Transverse colon (tissue), 4 donors: ENCODE results near the gene DCAF17. TPM values are rescaled to one million over a fixed set of nuclear protein-coding genes. Genes with fewer than 3 reads are reported as not detected.

Source experiments
- DNase-seq: peaks from one replicate; pipeline ENCODE4 v3.0.0-alpha.2; 2019
- H3K27ac ChIP-seq, 4 donors: fragments of 200-600 bp; sonication (generic); 2 replicates each; pipeline ENCODE4 v1.5.1; 2016 to 2018; ENCODE audit warnings: inconsistent platforms in 4 of 4
- H3K27me3 ChIP-seq: fragments of 200-600 bp; sonication (generic); 2 replicates; pipeline ENCODE4 v1.5.1; 2017; ENCODE audit warnings: inconsistent platforms
- H3K36me3 ChIP-seq, 4 donors: fragments of 200-600 bp; sonication (generic); 2 replicates each; pipeline ENCODE4 v1.5.1; 2017 to 2019; ENCODE audit warnings: inconsistent platforms in 4 of 4
- H3K4me1 ChIP-seq, 4 donors: fragments of 200-600 bp; sonication (generic); 2 replicates each; pipeline ENCODE4 v1.5.1; 2017 to 2020; ENCODE audit warnings: inconsistent platforms in 4 of 4
- H3K4me3 ChIP-seq, 4 donors: fragments of 200-600 bp; sonication (generic); 1 replicate in 1 of 4; 2 replicates in 3 of 4; pipeline versions ENCODE4 v1.5.1 to v1.6.1; 2017 to 2019; ENCODE audit warnings: inconsistent platforms in 4 of 4
- H3K9me3 ChIP-seq, 2 donors: fragments of 200-600 bp; sonication (generic); 2 replicates each; pipeline ENCODE4 v1.5.1; 2017 to 2019; ENCODE audit warnings: inconsistent platforms in 2 of 2
- EP300 ChIP-seq: sonication (generic); formaldehyde crosslinking; IDR thresholded peaks from one replicate; pipeline ENCODE4 v1.6.1; 2017; ENCODE audit warnings: antibody characterized with exemption, low read depth
- POLR2A ChIP-seq: fragments of 450-650 bp; IDR thresholded peaks from one replicate; pipeline ENCODE4 v1.6.1; 2016; ENCODE audit warnings: antibody characterized with exemption, mild to moderate bottlenecking, moderate library complexity
- POLR2AphosphoS5 ChIP-seq, 3 donors: sonication (generic); formaldehyde crosslinking; IDR thresholded peaks; one replicate each; pipeline ENCODE4 v1.6.1; 2016; ENCODE audit warnings: antibody characterized with exemption in 3 of 3
- WGBS, 2 donors: methylation state at CpG; one replicate each; pipeline ENCODE4 v1.1.5; 2018; ENCODE audit warnings: low coverage in 1 of 2; 5-methylcytosine and 5-hydroxymethylcytosine counted together
- in situ Hi-C, 4 donors: fragments of 200-750 bp; cut with MboI; loops; one replicate each; pipeline versions ENCODE4 v1.15.0 to v1.15.1; 2017; ENCODE audit warnings: low sequenced_read_pairs in 3 of 4, low pct_ligation_motif_present in 1 of 4, low pct_unique_long_range_greater_than_20kb in 1 of 4
- intact Hi-C: fragments of 100-400 bp; cut with DNase I; formaldehyde crosslinking; loops from one replicate; pipeline ENCODE4 v1.15.1; 2023; ENCODE audit warnings: low total_unique reads
- total RNA-seq, 4 donors: library from RNA; depleted of rRNA; stranded (reverse); fragments of >200 nt; gene quantifications; one replicate each; pipeline ENCODE4 v1.1.0, GENCODE V29; 2016
- TF ChIP-seq, protein P1 (sequence below), 5 experiments: fragments of 200-600 bp in 3 of 5; fragments of 450-650 bp in 2 of 5; sonication (generic) in 3 of 5; IDR thresholded peaks; 1 replicate in 2 of 5; 2 replicates in 3 of 5; pipeline ENCODE4 v1.5.1; 2016 to 2017; ENCODE audit warnings: antibody characterized with exemption in 5 of 5, inconsistent platforms in 3 of 5, mild to moderate bottlenecking in 2 of 5, moderate library complexity in 1 of 5

Gene DCAF17
- total RNA-seq, 4 donors from 2014 or later: 6.2 to 24.7 (median 19.2) TPM

DNA sequence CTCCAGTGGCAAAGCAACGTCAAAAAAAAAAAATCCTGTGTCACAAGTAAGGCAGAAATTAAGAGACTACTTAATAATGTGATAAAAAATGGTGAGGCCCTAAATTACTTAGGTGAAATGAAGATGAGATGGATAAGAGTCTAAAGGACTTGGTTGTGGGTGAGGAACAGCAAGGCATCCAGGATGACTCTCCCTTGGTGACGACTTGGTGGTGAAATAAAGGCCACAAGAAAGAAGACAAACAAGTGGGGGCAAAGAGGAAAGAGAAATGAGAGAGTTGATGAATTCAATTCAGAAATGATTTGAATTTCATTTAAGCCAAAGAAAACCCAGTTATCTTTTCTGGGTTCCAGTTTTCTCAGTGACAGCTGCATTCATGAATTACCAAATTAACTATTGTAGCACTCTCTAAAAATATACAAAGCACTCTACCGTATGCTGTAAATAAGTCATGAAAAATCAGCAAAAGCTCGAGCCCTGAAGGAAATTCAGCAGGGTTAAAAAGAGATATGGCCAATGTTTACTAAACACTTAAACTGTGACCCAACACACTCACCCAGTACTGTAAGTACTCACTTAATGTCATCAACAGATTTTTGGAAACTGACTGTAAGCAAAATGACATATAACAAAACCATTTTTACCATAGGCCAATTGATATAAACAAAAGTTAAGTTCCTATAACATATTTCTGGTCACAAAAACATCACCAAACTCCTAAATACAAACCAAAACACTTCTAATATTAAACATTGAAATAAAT, 1.6 kb upstream of the DCAF17 start:
- H3K4me1 ChIP-seq: peaks cover 7 to 25% (median 13%) of the 10 kb centered on the region in 4 donors
- WGBS, 2 donors: 43 to 47% methylated on average over 4 of the region's 4 CpGs
- peak overlapping the region in 1 of 4 donors; percentile 61 for H3K4me3 ChIP-seq
- no peaks in the 10 kb centered on the region for H3K27me3 ChIP-seq
- H3K9me3 ChIP-seq: no peaks in the 10 kb centered on the region
- H3K36me3 ChIP-seq: peaks cover 0 to 6% (median 0%) of the 10 kb centered on the region in 4 donors
- no peak for DNase-seq
- intact Hi-C loops (loop anchor here (10.0 kb wide), 2 partner anchors 92 to 278 kb away; partner anchors contain the start of gene CYBRD1), in situ Hi-C loops (no loop called here)
- peak overlapping the region; percentile 96 to 99 (median 98) for H3K27ac ChIP-seq
- TF ChIP-seq POLR2AphosphoS5 (IDR thresholded peaks at IDR 0.05): no peak
- TF ChIP-seq, protein P1, sequence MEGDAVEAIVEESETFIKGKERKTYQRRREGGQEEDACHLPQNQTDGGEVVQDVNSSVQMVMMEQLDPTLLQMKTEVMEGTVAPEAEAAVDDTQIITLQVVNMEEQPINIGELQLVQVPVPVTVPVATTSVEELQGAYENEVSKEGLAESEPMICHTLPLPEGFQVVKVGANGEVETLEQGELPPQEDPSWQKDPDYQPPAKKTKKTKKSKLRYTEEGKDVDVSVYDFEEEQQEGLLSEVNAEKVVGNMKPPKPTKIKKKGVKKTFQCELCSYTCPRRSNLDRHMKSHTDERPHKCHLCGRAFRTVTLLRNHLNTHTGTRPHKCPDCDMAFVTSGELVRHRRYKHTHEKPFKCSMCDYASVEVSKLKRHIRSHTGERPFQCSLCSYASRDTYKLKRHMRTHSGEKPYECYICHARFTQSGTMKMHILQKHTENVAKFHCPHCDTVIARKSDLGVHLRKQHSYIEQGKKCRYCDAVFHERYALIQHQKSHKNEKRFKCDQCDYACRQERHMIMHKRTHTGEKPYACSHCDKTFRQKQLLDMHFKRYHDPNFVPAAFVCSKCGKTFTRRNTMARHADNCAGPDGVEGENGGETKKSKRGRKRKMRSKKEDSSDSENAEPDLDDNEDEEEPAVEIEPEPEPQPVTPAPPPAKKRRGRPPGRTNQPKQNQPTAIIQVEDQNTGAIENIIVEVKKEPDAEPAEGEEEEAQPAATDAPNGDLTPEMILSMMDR (IDR thresholded peaks at IDR 0.05): no peak
- TF ChIP-seq POLR2A: no peak
- no peak for TF ChIP-seq EP300

DNA sequence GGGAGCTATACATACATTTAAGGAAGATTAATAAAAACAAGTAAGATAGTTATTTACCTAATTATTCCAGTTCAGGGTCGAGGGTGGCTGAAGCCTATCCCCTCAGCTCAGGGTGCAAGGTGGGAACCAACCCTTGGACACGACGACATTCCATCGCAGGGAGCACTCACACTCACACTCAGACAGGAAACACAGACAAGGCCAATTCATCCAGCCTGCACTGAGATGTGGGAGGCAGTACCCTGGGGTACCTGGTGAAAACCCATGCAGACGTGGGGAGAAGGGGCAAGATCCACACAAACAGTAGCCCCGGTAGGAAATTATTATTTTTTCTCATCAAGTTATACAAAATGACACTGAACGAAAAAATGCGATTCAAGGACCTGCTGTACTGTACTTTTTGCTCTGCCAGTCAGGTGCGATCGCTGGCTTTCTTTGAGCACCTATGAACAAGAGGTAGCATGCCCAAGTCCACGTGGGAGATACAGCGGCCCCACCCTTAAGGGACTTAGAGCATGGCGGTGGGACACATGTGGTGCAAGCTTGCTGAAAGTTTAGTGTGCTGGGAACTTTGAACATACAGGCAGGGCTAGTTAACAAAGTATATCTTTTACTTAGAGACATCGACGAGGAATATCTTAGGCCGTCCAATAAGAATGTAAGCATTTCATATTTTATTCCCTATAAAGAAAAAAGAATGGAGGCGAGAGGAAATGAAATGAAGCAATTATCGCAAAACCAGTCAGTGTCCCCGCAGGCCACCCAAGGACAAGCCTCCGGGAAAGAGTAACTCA, 860 bp upstream of the DCAF17 start:
- DNase-seq: peak; percentile 72
- peak overlapping the region; percentile 96 to 99 (median 98) for H3K27ac ChIP-seq
- no peaks in the 10 kb centered on the region for H3K9me3 ChIP-seq
- H3K4me1 ChIP-seq: peaks cover 7 to 25% (median 13%) of the 10 kb centered on the region in 4 donors
- H3K36me3 ChIP-seq: peaks cover 0 to 14% (median 0%) of the 10 kb centered on the region in 4 donors
- in situ Hi-C loops: no loop called here
- H3K4me3 ChIP-seq: peak overlapping the region; percentile 54 to 79 (median 66)
- intact Hi-C loops: loop anchor here (10.0 kb wide), 2 partner anchors 92 to 278 kb away; partner anchors contain the start of gene CYBRD1
- 14% methylated on average over 13 to 20 of the region's 20 CpGs for WGBS, 2 donors
- TF ChIP-seq POLR2AphosphoS5 (IDR thresholded peaks at IDR 0.05): no peak
- TF ChIP-seq POLR2A: no peak
- no peaks in the 10 kb centered on the region for H3K27me3 ChIP-seq

DNA sequence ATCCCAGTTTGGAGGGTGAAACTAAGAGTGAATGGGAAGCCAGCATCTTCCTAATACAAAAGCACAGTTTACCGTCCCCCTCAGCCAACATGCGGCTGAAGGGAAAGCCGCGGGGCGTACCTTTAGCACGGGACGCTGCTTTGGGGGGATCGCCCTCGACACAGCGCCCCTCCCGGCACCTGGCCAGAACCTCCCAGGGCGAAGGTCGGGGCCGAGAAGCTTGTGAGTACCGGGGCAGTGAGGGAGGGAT, 338 bp upstream of the DCAF17 start, which contains the start of gene METTL8:
Gene METTL8, minus strand, starts transcription at position 228 of the 250 bp plus-strand sequence. CDS start 41,805 bp downstream, outside the sequence.
- in situ Hi-C loops: no loop called here
- H3K4me1 ChIP-seq: peaks cover 7 to 25% (median 13%) of the 10 kb centered on the region in 4 donors
- peaks cover 0 to 18% (median 0%) of the 10 kb centered on the region in 4 donors for H3K36me3 ChIP-seq
- H3K27ac ChIP-seq: peak within 1 kb of the TSS; percentile 96 to 99 (median 98)
- H3K27me3 ChIP-seq: no peaks in the 10 kb centered on the region
- DNase-seq: no peak
- no peaks in the 10 kb centered on the region for H3K9me3 ChIP-seq
- TF ChIP-seq POLR2A (no peak), POLR2AphosphoS5 (IDR thresholded peaks at IDR 0.05) (peak in 1 of 3 donors; percentile 52)
- TF ChIP-seq, protein P1 (IDR thresholded peaks at IDR 0.05): peak; percentile 21 to 54 (median 35)
- WGBS, 2 donors: 0% methylated on average over 13 of the region's 15 CpGs; no CpG with 5 or more reads in 1 of the 2 donors
- intact Hi-C loops: loop anchor here (10.0 kb wide), 2 partner anchors 91 to 279 kb away; partner anchors contain the start of gene CYBRD1
- H3K4me3 ChIP-seq: peak within 1 kb of the TSS; percentile 61 to 79 (median 72)

DNA sequence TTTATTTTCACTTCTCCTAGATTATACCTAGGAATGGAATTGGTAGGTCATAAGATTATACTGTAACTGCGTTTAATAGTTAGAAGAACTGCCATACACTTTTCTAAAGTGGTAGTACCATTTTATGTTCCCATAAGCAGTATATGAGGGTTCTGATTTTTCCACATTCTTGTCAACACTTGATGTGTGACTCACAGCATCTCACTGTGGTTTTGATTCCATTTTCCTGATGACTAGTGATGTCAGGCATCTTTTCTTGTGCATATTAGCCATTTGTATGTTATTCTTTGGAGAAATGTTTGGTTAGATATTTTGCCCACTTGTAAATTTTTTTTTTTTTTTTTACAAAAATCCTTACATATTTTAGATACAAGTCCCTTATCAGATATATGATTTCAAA, 2.3 kb downstream of the DCAF17 start:
- Histone ChIP-seq H3K27ac (no peak overlapping the region), H3K9me3 (no peaks in the 10 kb centered on the region), H3K36me3 (peaks cover 0 to 21% (median 0%) of the 10 kb centered on the region in 4 donors), H3K27me3 (no peaks in the 10 kb centered on the region), H3K4me1 (peaks cover 7 to 25% (median 13%) of the 10 kb centered on the region in 4 donors), H3K4me3 (no peak overlapping the region)
- WGBS, 2 donors: 92 to 100% methylated on average over 1 of the region's 1 CpG
- intact Hi-C loops (loop anchor here (10.0 kb wide), 2 partner anchors 88 to 282 kb away; partner anchors contain the start of gene CYBRD1), in situ Hi-C loops (no loop called here)
- TF ChIP-seq POLR2AphosphoS5 (IDR thresholded peaks at IDR 0.05) (no peak), POLR2A (no peak), EP300 (no peak)
- TF ChIP-seq, protein P1 (IDR thresholded peaks at IDR 0.05): no peak
- DNase-seq: no peak
